Measurements from ENCODE around the gene FGF6. TPM values are rescaled to one million over a fixed set of nuclear protein-coding genes. Genes with fewer than 3 reads are reported as not detected.

Gene FGF6
- total RNA-seq, 2 donors from 2014 or later = not detected

- no peak for TF ChIP-seq CTCF (conservative IDR thresholded peaks at IDR 0.05)
- Mint-ChIP-seq H3K27me3 (ENCODE audit: insufficient read depth) (peaks cover 91% of the 10 kb centered on the region), H3K4me1 (peaks cover 64% of the 10 kb centered on the region), H3K9me3 (no peaks in the 10 kb centered on the region), H3K27ac (peak overlapping the region; percentile 90), H3K4me3 (peak overlapping the region; percentile 43), H3K36me3 (ENCODE audit: low read depth) (no peaks in the 10 kb centered on the region)
- no peak overlapping the region for H3K9ac ChIP-seq (ENCODE audit: extremely low read depth, low read length, poor library complexity, severe bottlenecking)
- peaks cover 20% of the 10 kb centered on the region for H3K4me1 ChIP-seq (ENCODE audit: control insufficient read depth, insufficient read depth, low read length)
- H3K27me3 ChIP-seq (ENCODE audit: control insufficient read depth, insufficient read depth, low read length, poor library complexity, severe bottlenecking) = peaks cover 87% of the 10 kb centered on the region
- WGBS, 2 experiments (ENCODE audit: insufficient coverage in 1 of 2, insufficient read length in 1 of 2) = 50 to 57% methylated on average over 2 to 5 of the region's 5 CpGs
- H3K36me3 ChIP-seq (ENCODE audit: control insufficient read depth, insufficient read depth, low read length) = no peaks in the 10 kb centered on the region
- H3K27ac ChIP-seq (ENCODE audit: low read depth, low read length) = no peak overlapping the region
- no peaks in the 10 kb centered on the region for H3K9me3 ChIP-seq (ENCODE audit: control insufficient read depth, low read length)
- DNase-seq = peak; percentile 88
- peak overlapping the region; percentile 19 for H3K4me3 ChIP-seq (ENCODE audit: low read length)
These were observed 5.3 kb downstream of the FGF6 start for GRCh38 chr12:4440187-4440941.

GRCh38 chr12:4439736-4440135 is 5.9 kb downstream of the FGF6 start:
- H3K27ac ChIP-seq (ENCODE audit: low read depth, low read length) = no peak overlapping the region
- peak; percentile 47 for DNase-seq
- H3K4me1 Mint-ChIP-seq = peaks cover 67% of the 10 kb centered on the region
- no peak overlapping the region for H3K27ac Mint-ChIP-seq
- peaks cover 91% of the 10 kb centered on the region for H3K27me3 Mint-ChIP-seq (ENCODE audit: insufficient read depth)
- H3K9me3 Mint-ChIP-seq = no peaks in the 10 kb centered on the region
- TF ChIP-seq CTCF (conservative IDR thresholded peaks at IDR 0.05) = no peak
- no peaks in the 10 kb centered on the region for H3K36me3 Mint-ChIP-seq (ENCODE audit: low read depth)
- peaks cover 20% of the 10 kb centered on the region for H3K4me1 ChIP-seq (ENCODE audit: control insufficient read depth, insufficient read depth, low read length)
- WGBS, 2 experiments (ENCODE audit: insufficient coverage in 1 of 2, insufficient read length in 1 of 2) = 56 to 100% methylated on average over 1 to 5 of the region's 5 CpGs
- H3K27me3 ChIP-seq (ENCODE audit: control insufficient read depth, insufficient read depth, low read length, poor library complexity, severe bottlenecking) = peaks cover 88% of the 10 kb centered on the region
- no peak overlapping the region for H3K9ac ChIP-seq (ENCODE audit: extremely low read depth, low read length, poor library complexity, severe bottlenecking)
- no peaks in the 10 kb centered on the region for H3K36me3 ChIP-seq (ENCODE audit: control insufficient read depth, insufficient read depth, low read length)
- no peak overlapping the region for H3K4me3 Mint-ChIP-seq
- no peak overlapping the region for H3K4me3 ChIP-seq (ENCODE audit: low read length)
- H3K9me3 ChIP-seq (ENCODE audit: control insufficient read depth, low read length) = no peaks in the 10 kb centered on the region

- no peak overlapping the region for H3K27ac Mint-ChIP-seq
- H3K4me1 ChIP-seq (ENCODE audit: control insufficient read depth, insufficient read depth, low read length) = peaks cover 20% of the 10 kb centered on the region
- peaks cover 64% of the 10 kb centered on the region for H3K4me1 Mint-ChIP-seq
- H3K27me3 ChIP-seq (ENCODE audit: control insufficient read depth, insufficient read depth, low read length, poor library complexity, severe bottlenecking) = peaks cover 89% of the 10 kb centered on the region
- no peak for TF ChIP-seq CTCF (conservative IDR thresholded peaks at IDR 0.05)
- H3K27me3 Mint-ChIP-seq (ENCODE audit: insufficient read depth) = peaks cover 91% of the 10 kb centered on the region
- no peak overlapping the region for H3K9ac ChIP-seq (ENCODE audit: extremely low read depth, low read length, poor library complexity, severe bottlenecking)
- 90 to 95% methylated on average over 4 to 14 of the region's 14 CpGs for WGBS, 2 experiments (ENCODE audit: insufficient coverage in 1 of 2, insufficient read length in 1 of 2)
- no peak overlapping the region for H3K27ac ChIP-seq (ENCODE audit: low read depth, low read length)
- H3K36me3 Mint-ChIP-seq (ENCODE audit: low read depth) = no peaks in the 10 kb centered on the region
- DNase-seq = peak; percentile 39
- H3K36me3 ChIP-seq (ENCODE audit: control insufficient read depth, insufficient read depth, low read length) = no peaks in the 10 kb centered on the region
- H3K9me3 Mint-ChIP-seq = no peaks in the 10 kb centered on the region
- H3K4me3 Mint-ChIP-seq = no peak overlapping the region
- H3K9me3 ChIP-seq (ENCODE audit: control insufficient read depth, low read length) = no peaks in the 10 kb centered on the region
- H3K4me3 ChIP-seq (ENCODE audit: low read length) = no peak overlapping the region
These were observed 6.6 kb downstream of the FGF6 start for GRCh38 chr12:4438834-4439596.

Measured in endodermal cell (in vitro differentiated cells).